SK-N-SH treated with all-trans-retinoic acid at 6 μM for 48 hours (cell line): Measurements from ENCODE around the gene AADACL2.
"Not testable (repeated sequence)": the region's sequence is repeated elsewhere in the genome, so short reads cannot be mapped to it uniquely, and the experiment has no call there.

Experiments used
- ATAC-seq: fragments of 200-7000 bp; cut with Tn5 transposase; 3 replicates; pipeline ENCODE4 v1.9.1; 2020; ENCODE audit warnings: mild to moderate bottlenecking, moderate library complexity
- ARNTL ChIP-seq: fragments of 450-650 bp; formaldehyde crosslinking; IDR thresholded peaks from 2 replicates; pipeline ENCODE4 v1.5.0; 2020; ENCODE audit warnings: low read depth, mild to moderate bottlenecking, moderate library complexity, borderline replicate concordance
- BACH2 ChIP-seq: fragments of 250-450 bp; sonication (Bioruptor Pico); IDR thresholded peaks from 2 replicates; pipeline ENCODE4 v1.9.0; 2021; ENCODE audit warnings: mild to moderate bottlenecking, borderline replicate concordance
- CREB5 ChIP-seq: fragments of 250-450 bp; sonication (Bioruptor Pico); IDR thresholded peaks from 2 replicates; pipeline ENCODE4 v1.5.1; 2020; ENCODE audit warnings: low read depth, mild to moderate bottlenecking, moderate library complexity
- CSDC2 ChIP-seq: fragments of 250-450 bp; sonication (Bioruptor Pico); IDR thresholded peaks from 2 replicates; pipeline ENCODE4 v1.5.0; 2020; ENCODE audit warnings: mild to moderate bottlenecking, moderate library complexity
- CSRNP3 ChIP-seq: fragments of 250-450 bp; sonication (Bioruptor Pico); IDR thresholded peaks from 2 replicates; pipeline ENCODE4 v1.5.1; 2021; ENCODE audit warnings: mild to moderate bottlenecking, moderate library complexity
- ESRRG ChIP-seq: fragments of 250-450 bp; sonication (Bioruptor Pico); IDR thresholded peaks from 2 replicates; pipeline ENCODE4 v1.6.1; 2021; ENCODE audit warnings: mild to moderate bottlenecking
- GLIS3 ChIP-seq: fragments of 250-450 bp; sonication (Bioruptor Pico); IDR thresholded peaks from 2 replicates; pipeline ENCODE4 v1.5.0; 2020; ENCODE audit warnings: mild to moderate bottlenecking, moderate library complexity
- ISL1 ChIP-seq: fragments of 250-450 bp; sonication (Bioruptor Pico); IDR thresholded peaks from 2 replicates; pipeline ENCODE4 v2.1.2; 2022; ENCODE audit warnings: mild to moderate bottlenecking, moderate library complexity
- PATZ1 ChIP-seq: fragments of 250-450 bp; sonication (Bioruptor Pico); IDR thresholded peaks from 2 replicates; pipeline ENCODE4 v1.8.0; 2020; ENCODE audit warnings: mild to moderate bottlenecking, moderate library complexity, borderline replicate concordance
- POU6F1 ChIP-seq: fragments of 250-450 bp; sonication (Bioruptor Pico); IDR thresholded peaks from 2 replicates; pipeline ENCODE4 v1.8.0; 2021; ENCODE audit warnings: low read depth, mild to moderate bottlenecking, moderate library complexity, borderline replicate concordance
- PPARA ChIP-seq: fragments of 250-450 bp; sonication (Bioruptor Pico); IDR thresholded peaks from 2 replicates; pipeline ENCODE4 v1.5.0; 2020; ENCODE audit warnings: mild to moderate bottlenecking, borderline replicate concordance
- RARB ChIP-seq: fragments of 250-450 bp; sonication (Bioruptor Pico); IDR thresholded peaks from 2 replicates; pipeline ENCODE4 v1.8.0; 2021; ENCODE audit warnings: mild to moderate bottlenecking, moderate library complexity
- SNAI2 ChIP-seq: fragments of 250-450 bp; sonication (Bioruptor Pico); IDR thresholded peaks from 2 replicates; pipeline ENCODE4 v1.5.0; 2020; ENCODE audit warnings: mild to moderate bottlenecking, moderate library complexity
- TCF4 ChIP-seq: fragments of 250-450 bp; sonication (Bioruptor Pico); IDR thresholded peaks from 2 replicates; pipeline ENCODE4 v1.8.0; 2021; ENCODE audit warnings: mild to moderate bottlenecking, moderate library complexity, borderline replicate concordance
- TOX ChIP-seq: fragments of 250-450 bp; sonication (Bioruptor Pico); IDR thresholded peaks from 2 replicates; pipeline ENCODE4 v1.8.0; 2021; ENCODE audit warnings: mild to moderate bottlenecking, moderate library complexity, borderline replicate concordance
- ZC3H10 ChIP-seq: fragments of 250-450 bp; sonication (Bioruptor Pico); IDR thresholded peaks from 2 replicates; pipeline ENCODE4 v1.5.1; 2021; ENCODE audit warnings: mild to moderate bottlenecking, moderate library complexity
- ZFP3 ChIP-seq: fragments of 250-450 bp; sonication (Bioruptor Pico); IDR thresholded peaks from 2 replicates; pipeline ENCODE4 v1.5.0; 2020; ENCODE audit warnings: mild to moderate bottlenecking, moderate library complexity
- ZFP30 ChIP-seq: fragments of 450-650 bp; formaldehyde crosslinking; IDR thresholded peaks from 2 replicates; pipeline ENCODE4 v1.5.0; 2022; ENCODE audit warnings: mild to moderate bottlenecking, moderate library complexity
- ZNF565 ChIP-seq: fragments of 450-650 bp; formaldehyde crosslinking; conservative IDR thresholded peaks from 2 replicates; pipeline ENCODE4 v1.5.0; 2020; ENCODE audit warnings: low read depth, mild to moderate bottlenecking, moderate library complexity
- ZNF70 ChIP-seq: fragments of 450-650 bp; formaldehyde crosslinking; IDR thresholded peaks from 2 replicates; pipeline ENCODE4 v1.5.0; 2020; ENCODE audit warnings: mild to moderate bottlenecking, moderate library complexity
- ZNF8 ChIP-seq: fragments of 450-650 bp; formaldehyde crosslinking; IDR thresholded peaks from 2 replicates; pipeline ENCODE4 v1.5.0; 2020; ENCODE audit warnings: mild to moderate bottlenecking, moderate library complexity

Gene AADACL2

GRCh38 chr3:151761581-151761980, 27.9 kb downstream of the AADACL2 start:
- TF ChIP-seq BACH2: no peak
- TF ChIP-seq ZNF8 (CRISPR knock-in tag): no peak
- no peak for TF ChIP-seq ARNTL
- TF ChIP-seq ZNF70 (CRISPR knock-in tag): no peak
- TF ChIP-seq CREB5 (CRISPR knock-in tag): no peak
- no peak for TF ChIP-seq PPARA (CRISPR knock-in tag)
- no peak for TF ChIP-seq TOX (CRISPR knock-in tag)
- no peak for TF ChIP-seq ISL1 (CRISPR knock-in tag)
- no peak for TF ChIP-seq ZFP3
- TF ChIP-seq ESRRG: no peak
- TF ChIP-seq TCF4 (CRISPR knock-in tag): no peak
- no peak for ATAC-seq

- ATAC-seq: not testable (repeated sequence)
Observed at GRCh38 chr3:151764699-151765098, 31.0 kb downstream of the AADACL2 start.

GRCh38 chr3:151765685-151766084, 32.0 kb downstream of the AADACL2 start:
- ATAC-seq: no peak

GRCh38 chr3:151766454-151766853, 32.7 kb downstream of the AADACL2 start:
- no peak for ATAC-seq
- TF ChIP-seq POU6F1 (CRISPR knock-in tag): no peak
- TF ChIP-seq CSRNP3 (CRISPR knock-in tag): no peak
- TF ChIP-seq ZNF70 (CRISPR knock-in tag): no peak
- no peak for TF ChIP-seq ZFP30 (CRISPR knock-in tag)
- no peak for TF ChIP-seq ZFP3

More at GRCh38 chr3:151765685-151766084, 32.0 kb downstream of the AADACL2 start:
- TF ChIP-seq ZNF565 (CRISPR knock-in tag) (no peak), RARB (CRISPR knock-in tag) (no peak), PATZ1 (CRISPR knock-in tag) (no peak)
- TF ChIP-seq, all 23 proteins: peak for 0

GRCh38 chr3:151768393-151768930, 34.7 kb downstream of the AADACL2 start:
- TF ChIP-seq RARB (CRISPR knock-in tag): no peak
- TF ChIP-seq ZC3H10: no peak
- TF ChIP-seq GLIS3: no peak
- TF ChIP-seq ZNF8 (CRISPR knock-in tag): no peak
- TF ChIP-seq ARNTL: no peak
- TF ChIP-seq PATZ1 (CRISPR knock-in tag): no peak
- no peak for TF ChIP-seq POU6F1 (CRISPR knock-in tag)
- no peak for TF ChIP-seq ZFP3
- TF ChIP-seq CSDC2: no peak
- no peak for TF ChIP-seq ZFP30 (CRISPR knock-in tag)
- TF ChIP-seq TCF4 (CRISPR knock-in tag): no peak
- no peak for TF ChIP-seq PPARA (CRISPR knock-in tag)
- no peak for TF ChIP-seq BACH2
- no peak for TF ChIP-seq ESRRG
- TF ChIP-seq ISL1 (CRISPR knock-in tag): no peak
- no peak for TF ChIP-seq SNAI2
- TF ChIP-seq, all 23 proteins: peak for 0
- no peak for ATAC-seq
